Bone marrow (tissue), 2 donors: ENCODE results near the gene ARHGEF1.
A peak's percentile ranks its signal among the peaks of the same experiment; 100 is the strongest.

Experiments
- DNase-seq, 2 donors: peaks; one replicate each; lab custom pipeline; 2025; lab: John Stamatoyannopoulos, UW

Gene ARHGEF1, protein sequence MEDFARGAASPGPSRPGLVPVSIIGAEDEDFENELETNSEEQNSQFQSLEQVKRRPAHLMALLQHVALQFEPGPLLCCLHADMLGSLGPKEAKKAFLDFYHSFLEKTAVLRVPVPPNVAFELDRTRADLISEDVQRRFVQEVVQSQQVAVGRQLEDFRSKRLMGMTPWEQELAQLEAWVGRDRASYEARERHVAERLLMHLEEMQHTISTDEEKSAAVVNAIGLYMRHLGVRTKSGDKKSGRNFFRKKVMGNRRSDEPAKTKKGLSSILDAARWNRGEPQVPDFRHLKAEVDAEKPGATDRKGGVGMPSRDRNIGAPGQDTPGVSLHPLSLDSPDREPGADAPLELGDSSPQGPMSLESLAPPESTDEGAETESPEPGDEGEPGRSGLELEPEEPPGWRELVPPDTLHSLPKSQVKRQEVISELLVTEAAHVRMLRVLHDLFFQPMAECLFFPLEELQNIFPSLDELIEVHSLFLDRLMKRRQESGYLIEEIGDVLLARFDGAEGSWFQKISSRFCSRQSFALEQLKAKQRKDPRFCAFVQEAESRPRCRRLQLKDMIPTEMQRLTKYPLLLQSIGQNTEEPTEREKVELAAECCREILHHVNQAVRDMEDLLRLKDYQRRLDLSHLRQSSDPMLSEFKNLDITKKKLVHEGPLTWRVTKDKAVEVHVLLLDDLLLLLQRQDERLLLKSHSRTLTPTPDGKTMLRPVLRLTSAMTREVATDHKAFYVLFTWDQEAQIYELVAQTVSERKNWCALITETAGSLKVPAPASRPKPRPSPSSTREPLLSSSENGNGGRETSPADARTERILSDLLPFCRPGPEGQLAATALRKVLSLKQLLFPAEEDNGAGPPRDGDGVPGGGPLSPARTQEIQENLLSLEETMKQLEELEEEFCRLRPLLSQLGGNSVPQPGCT

DNA sequence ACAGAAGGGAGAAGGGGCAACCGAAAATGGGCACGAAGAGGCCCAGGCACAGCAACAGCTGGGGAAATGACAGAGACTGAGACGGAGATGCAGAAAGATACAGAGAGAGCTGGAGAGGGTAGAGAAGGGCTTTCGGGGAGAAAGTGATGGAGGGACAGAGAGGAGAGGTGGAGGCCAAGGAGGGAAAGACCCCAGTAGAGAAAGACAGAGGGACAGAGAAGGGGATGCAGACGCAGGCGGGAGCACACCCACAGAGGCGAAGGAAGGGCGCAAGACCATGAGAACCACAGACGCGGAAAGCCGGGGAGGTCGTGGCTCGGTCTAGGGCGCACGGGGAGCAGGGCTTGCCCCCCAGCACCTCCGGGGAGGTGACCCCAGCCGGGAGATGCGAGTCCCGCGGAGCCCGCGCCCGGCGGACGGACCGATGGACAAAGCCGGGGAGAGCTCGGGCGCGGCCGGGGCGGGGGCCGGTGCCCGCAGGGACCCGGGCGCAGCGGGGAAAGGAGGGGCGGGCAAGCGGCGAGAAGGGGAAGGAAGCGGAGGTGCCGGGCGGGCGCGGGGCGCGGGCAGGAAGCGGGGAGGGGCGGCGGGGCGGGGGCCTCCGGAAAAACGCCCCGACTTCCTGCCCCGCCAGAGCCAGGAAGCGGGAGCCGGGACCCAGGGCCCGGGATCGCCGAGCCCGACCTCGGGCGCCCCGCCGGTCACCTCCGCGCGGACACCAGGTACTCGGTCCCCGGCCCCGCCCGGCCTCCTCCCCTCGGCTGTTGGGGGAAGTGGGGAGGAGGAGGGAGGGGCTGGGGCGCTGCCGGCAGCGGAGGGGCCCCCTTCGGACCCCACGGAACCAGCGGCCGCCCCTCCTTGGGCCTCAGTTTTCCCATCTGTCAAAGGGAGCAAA, at the start of gene ARHGEF1:
ARHGEF1 (plus strand) TSS at position 617 of the 895 bp plus-strand sequence. CDS start 4,899 bp downstream, outside the sequence.
- peak in 1 of 2 donors; percentile 29 for DNase-seq

DNA sequence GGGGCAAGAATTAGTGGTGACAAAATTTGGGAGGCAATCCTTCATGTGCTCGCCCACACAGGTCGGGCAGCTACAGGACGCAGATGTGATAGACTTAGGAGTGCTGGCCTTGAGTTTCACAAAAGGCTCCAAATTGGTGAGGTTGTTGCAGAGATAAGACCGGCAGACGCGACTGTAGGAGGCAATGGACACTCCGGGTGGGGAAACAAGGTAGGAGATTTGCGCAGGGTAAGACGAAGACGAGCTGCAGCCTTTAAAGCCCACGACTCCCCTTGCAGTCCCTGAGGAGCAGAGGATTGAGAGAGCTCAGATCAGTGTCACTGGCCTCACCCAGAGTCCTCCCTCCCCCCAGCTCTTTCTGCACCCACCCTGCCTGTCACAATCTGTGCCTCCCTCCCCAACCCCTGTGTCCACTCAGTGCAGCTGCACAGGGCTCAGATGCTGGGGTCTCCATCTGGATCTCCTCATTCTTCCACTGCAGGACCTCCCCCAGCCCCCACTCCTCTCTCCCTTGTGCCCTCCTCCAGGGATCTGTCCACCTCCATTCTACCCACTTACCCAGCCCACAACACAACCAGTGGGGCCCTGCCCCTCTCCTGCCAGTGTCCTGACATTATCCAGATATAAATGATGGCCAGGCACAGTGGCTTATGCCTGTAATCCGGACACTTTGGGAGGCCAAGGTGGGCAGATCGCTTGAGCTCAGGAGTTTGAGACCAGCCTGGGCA, 44.8 kb upstream of the ARHGEF1 start:
- no peak for DNase-seq

DNA sequence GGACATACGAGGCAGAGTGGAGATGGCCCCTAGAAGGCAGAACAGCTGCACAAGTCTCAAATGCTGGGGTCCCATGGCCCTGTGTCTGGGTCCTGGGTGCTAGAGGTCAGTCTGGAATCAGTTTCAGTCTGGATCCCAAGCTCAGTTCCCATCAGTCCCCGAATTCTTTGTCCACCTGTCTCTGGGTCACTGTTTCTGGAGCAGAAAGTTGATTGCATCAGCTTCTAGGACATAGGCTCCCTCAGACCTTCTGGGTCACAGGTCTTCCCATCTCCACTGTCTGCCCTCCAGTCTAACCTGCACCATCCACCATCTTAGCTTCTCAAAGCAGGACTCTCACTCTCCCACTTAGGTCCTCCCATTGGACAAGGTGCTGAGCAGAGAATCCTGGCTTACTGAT, 43.8 kb upstream of the ARHGEF1 start:
- DNase-seq, result no peak

DNA sequence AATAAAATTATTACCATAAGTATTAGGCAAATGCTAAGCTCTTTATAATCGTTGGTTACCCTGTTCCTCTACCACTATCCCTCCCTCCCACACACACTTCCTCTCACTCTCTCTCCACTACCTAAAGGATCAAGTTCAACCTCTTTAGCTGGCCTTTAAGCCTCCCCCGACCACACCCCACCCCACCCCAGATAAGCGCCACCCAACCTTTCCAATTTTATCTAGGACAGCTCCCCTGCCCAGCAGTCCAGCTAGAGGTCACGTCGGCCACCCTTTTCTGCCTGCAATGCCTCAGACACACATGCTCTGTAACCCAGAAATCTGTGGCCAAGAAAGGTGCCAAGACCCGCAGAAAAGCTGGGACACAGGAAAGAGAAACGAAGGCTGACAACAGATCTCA, 39.6 kb upstream of the ARHGEF1 start:
- no peak for DNase-seq

DNA sequence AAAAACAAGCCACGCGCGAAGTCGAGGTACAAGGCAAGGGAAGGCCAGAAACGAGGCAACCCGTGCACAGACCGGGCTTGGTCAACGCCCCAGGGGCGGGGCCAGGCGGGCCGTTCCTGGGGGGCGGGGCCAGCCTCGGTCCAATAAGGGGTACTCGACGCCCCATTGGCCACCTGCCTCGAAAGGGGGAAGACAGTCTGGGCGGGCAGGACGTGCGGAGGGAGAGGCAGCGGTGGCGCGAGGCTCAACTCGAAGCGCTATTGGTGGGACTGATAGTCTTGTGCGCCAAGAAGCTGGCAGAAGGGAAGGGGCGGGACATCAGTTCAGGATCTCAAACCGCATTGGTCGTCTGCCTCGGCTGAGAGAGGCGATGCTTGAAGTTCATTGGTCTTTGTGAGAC, 38.4 kb upstream of the ARHGEF1 start, which contains the start of gene LYPD4:
LYPD4 (minus strand) TSS at position 83 of the 400 bp plus-strand sequence. CDS start 5,398 bp downstream, outside the sequence.
- DNase-seq, result no peak

DNA sequence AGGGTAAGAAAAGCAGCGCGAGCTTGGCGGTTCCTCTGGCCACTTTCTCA, 38.2 kb upstream of the ARHGEF1 start, which contains the start of gene DMRTC2:
DMRTC2 (plus strand) TSS at position 42 of the 50 bp plus-strand sequence. CDS start 2,387 bp downstream, outside the sequence.
- DNase-seq, result no peak

DNA sequence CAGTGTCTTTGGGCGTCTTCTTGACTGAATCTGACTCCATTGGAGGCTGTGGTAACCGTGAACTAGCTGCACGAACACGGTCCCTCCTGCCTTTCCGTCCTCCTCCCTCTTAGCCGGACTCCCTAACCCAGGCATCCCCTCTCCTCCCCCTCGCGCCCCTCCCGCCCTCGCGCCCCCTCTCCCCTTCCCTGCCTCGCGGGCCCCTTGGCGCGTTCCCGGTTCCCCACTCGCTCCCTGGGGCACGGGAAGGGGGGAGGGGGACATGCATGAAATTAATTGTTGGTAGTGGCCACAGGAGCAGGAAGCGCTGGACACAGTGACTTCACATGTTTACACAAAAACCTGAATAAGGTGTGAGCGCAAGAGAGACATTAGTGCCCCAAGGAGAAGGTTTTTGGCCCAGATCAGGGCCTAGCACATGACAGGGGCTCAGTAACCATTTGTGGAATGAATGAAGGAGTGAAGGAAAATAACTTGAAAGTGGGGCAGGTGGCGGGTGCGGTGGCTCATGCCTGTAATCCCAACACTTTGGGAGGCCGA, 37.9 kb upstream of the ARHGEF1 start:
- DNase-seq, result no peak

DNA sequence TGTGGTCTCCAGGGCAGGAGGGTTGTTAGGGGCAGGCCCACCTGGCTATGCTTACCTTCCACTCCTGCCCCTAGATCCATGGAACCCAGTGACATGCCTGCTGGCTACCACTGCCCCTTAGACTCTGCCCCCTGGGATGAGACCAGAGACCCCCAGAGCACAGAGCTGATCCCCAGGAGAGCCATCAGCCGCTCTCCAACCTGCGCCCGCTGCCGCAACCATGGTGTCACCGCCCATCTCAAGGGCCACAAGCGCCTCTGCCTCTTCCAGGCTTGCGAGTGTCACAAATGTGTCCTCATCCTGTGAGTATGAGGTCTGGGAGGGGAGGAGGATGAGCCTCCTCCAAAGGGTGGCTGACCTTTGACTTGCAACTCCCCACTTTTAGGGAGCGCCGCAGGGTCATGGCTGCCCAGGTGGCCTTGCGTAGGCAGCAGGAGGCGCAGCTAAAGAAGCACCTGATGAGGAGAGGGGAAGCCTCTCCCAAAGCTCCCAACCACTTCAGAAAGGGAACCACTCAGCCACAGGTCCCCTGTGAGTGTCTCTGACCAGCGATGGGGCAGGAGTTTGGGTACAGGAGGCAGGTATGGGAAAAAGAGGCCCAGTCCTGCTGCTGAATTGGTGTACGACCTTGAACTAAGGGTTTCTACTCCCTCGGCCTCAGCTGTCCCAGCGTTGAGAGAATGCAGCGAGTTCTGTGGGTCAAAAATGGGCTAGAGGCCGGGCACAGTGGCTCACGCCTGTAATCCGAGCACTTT, 35.5 kb upstream of the ARHGEF1 start:
- DNase-seq, result no peak

DNA sequence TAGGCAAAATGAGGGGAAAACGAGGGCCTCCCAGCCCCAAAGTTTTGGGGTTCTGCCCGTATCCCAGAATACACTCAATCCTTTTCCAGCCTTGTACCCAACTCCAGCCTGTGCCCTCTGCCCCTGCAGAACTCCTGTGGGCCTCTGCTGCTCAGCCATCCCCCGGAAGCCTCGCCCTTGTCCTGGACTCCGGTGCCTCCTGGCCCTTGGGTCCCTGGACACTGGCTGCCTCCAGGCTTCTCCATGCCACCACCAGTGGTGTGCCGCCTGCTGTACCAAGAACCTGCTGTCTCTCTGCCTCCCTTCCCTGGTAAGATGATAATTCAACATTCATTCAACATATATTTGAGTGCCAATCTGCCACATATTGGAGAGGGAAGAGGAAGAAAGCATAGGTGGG, 34.3 kb upstream of the ARHGEF1 start:
- DNase-seq, result no peak

DNA sequence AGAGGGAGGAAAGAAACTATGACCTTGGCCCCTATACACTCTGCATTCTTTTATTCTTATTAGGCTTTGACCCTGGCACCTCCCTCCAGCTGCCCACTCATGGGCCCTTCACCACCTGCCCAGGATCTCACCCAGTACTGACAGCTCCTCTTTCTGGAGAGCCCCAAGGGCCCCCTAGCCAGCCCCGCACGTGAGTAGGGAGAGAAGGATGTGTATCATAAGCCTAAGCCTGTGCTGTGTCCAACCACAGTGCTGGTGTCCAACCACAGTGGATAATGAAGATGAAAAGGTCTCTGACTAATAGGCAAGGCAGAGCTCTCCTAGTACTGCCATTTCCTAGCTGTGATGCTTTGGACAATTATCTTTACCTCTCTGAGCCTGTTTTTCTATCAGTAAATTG, 33.9 kb upstream of the ARHGEF1 start:
- no peak for DNase-seq

DNA sequence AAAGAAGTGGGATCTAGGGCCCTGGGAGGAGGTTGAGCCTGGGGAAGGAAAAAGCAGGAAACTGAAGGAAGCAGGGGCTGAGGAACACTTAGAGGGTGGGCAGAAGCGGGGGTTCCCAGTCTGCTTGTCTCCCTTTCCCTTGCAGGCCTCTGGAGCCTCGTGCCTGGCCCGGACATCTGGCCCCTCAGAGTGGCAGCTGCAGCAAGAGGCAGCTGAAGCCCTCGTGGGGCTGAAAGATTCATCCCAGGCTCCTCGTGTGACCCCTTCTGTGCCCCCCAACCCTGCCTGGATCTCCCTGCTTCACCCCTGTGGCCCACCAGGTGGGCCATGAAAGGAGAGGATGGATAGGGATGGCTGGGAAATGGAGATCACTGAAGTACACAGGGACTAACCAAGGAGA, 32.6 kb upstream of the ARHGEF1 start:
- DNase-seq, result no peak

DNA sequence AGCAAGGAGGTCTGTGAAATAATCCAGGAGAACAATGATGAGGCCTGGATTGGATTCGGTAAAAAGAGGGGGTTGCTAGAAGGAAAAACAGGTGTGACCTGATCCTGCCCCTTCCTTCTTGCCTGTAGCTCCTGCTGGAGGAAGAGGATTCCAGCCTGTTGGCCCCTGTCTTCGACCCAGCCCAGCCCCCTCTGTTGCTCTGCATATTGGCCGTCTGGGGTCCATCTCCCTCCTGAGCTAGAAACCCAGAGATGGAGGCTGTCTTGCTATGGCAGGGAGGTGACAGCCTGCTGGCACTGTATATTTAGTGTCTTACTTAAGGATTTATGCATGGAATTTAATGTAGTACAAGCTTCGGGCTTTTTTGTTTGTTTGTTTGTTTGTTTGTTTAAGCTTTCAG, 31.5 kb upstream of the ARHGEF1 start:
- no peak for DNase-seq

DNA sequence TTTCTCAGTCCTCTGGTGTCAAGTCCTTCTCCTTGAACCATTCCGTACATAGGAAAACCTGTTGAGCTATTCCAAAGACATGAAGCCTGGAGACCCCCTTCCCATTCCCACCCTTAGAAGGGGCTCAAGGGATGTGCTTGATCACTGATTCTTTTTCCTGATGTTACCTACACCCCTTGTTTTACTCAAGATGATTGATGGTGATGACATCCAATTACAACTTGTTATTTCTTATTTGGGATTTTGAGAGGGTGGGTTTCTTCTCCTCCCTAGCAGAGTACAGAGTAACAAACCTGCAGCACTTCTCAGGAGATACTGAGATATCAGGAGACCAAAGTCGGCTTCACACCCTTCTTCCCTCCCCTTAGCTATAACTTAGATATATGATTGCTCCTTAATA, 29.6 kb upstream of the ARHGEF1 start:
- DNase-seq, result no peak

DNA sequence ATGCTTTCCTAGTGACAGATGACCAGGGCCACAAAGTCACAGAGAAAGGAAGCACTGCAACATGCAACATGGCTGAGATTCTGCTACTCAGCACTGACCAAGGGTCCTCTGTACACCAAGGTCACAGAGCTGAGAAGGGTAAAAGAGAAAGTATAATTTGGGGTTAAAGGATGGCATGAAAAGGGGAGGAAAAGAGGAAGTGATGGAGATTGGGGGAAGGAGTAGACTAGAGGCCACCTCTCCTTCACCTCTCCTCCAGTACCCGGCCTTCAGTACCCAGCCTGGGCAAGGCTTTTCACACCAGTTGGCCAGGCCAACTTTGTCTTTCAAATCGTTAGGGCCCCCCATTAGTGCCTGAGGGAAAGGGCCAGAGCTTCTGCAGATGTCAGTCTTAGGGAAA, 29.2 kb upstream of the ARHGEF1 start:
- DNase-seq, result no peak

DNA sequence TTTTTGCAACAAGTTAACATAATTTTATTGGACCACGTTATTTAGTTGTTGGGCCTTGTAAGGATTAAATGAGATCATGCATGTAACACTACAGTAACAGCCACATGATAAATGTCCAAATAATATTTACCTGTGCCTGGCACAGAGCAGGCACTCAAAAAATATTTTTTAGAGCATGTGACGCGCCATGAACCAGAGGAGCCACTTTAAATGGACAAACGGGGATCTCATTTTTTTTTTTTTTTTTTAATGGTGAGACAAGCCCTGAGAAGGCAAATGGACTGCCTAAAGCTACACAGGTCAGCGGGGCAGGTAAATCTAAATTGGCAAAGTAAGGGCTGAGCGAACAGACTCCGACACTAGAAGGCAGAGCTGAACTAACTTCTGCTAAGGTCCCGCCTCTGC, 23.8 kb upstream of the ARHGEF1 start:
- no peak for DNase-seq

DNA sequence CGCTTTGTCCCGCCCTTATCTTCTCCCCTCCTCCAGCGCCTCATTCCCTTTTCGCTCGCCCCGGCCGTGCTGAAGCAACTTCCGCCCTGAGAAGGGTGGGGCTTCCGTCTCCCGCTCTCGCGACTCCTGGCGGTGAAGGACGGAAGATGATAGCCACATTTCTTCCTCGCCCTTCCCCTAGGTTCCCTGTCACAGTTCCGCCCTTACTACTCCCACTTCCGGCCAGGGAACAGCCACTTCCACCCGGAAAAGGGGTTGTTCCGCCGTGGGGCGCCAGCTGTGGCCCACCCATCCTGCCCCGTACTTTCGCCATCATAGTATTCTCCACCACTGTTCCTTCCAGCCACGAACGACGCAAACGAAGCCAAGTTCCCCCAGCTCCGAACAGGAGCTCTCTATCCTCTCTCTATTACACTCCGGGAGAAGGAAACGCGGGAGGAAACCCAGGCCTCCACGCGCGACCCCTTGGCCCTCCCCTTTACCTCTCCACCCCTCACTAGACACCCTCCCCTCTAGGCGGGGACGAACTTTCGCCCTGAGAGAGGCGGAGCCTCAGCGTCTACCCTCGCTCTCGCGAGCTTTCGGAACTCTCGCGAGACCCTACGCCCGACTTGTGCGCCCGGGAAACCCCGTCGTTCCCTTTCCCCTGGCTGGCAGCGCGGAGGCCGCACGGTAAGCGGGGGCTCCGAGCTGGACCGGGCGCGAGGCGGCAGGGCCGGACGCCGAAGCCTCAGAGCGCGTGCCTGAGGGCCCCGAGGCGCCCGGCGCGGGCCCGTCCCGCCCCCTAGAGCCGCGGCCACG, 23.2 kb upstream of the ARHGEF1 start, which contains the start of gene RPS19:
RPS19 (plus strand) TSS at position 638 of the 801 bp plus-strand sequence. CDS start 520 bp downstream, outside the sequence.
- DNase-seq, result peak; percentile 98 to 99

DNA sequence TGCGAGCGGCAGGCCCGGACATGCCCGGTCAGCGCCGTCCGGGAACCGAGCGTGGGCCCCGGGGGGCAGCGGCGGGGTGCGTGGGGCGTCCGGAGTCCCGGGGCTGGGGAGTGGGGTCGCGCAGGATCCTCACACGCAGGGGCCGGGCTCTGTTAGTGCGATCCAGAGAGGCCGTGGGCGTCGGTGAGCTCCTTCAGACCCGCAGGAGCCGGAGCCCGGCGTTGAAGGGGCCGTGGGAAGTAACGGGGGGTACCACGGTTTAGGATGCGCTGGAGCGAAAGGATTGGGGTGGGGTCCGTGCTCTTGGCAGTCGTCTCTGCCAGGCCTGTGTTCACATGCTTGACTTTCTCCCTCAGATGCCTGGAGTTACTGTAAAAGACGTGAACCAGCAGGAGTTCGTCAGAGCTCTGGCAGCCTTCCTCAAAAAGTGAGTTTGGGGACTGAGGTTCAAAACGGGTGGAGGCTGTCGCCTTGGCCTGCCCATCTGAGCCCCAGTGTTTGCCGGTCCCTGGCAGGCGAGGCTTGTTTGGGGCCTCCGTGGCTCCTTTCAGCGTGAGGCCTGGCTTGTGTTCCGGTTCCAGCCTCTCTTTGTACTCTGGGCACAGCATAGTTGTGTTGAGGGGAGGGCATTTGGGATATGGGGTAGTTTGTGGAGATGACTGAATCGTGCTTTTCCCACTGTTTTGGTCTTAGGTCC, 22.4 kb upstream of the ARHGEF1 start:
- DNase-seq, result no peak

DNA sequence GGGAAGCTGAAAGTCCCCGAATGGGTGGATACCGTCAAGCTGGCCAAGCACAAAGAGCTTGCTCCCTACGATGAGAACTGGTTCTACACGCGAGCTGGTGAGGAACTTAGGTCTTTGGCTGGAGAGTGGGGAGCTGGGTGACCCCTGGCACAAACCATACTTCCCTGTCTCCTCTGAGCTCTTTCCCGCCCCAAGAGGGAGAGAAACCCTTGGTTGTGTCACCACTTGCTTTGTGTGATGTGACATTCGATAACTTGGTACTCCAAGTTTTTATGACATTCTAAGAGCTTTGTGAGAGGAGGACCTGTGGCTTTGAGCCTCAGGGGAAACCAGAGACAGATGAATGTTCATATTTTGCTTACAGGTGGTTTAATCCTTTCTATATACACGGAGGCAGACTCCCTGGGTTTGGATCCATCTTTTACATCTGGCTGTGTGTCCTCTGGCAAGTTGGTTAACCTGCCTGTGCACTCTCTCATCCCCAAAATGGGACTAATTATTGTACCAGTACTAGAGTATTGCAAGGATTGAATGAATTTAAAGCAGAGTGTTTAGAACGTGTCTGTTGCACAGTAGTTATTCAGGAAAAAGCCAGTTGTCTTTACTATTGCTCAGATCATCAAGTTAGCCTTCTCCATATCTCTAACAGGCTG, 21.7 kb upstream of the ARHGEF1 start:
- no peak for DNase-seq

DNA sequence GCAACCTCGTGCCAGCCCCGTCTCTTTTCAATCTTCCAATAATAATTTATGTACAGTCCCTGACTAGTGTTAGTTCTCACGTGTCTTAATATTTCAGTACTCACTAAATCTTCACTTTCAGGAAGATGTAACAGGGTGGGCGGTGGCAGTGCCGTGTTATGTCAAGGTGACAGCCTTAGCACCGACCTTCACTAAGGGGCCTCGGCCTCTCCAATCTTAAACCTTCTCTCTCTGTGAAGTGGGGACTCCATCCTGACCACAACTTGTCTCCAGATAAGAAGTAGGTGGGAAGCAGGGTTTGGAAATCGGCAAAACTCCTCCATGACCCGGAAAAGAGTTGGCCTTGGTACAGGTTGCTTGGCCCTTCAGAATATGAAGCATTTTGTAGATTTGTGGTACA, 21.1 kb upstream of the ARHGEF1 start:
- DNase-seq, result no peak
